Embryonic facial prominence (tissue), 1 donor: ENCODE data around the gene RAD51B.

Source experiments
- DNase-seq: peaks from one replicate; pipeline ENCODE4 v3.0.0-alpha.2; 2016; ENCODE audit errors: extremely low spot score

Gene RAD51B

GRCh38 chr14:68569970-68570409 lies 750.4 kb downstream of the RAD51B start:
- DNase-seq, result no peak

- no peak for DNase-seq
These were observed 751.6 kb downstream of the RAD51B start for GRCh38 chr14:68571114-68571591.

GRCh38 chr14:68571928-68572525 lies 752.4 kb downstream of the RAD51B start:
- no peak for DNase-seq

GRCh38 chr14:68573126-68573525 lies 753.5 kb downstream of the RAD51B start:
- DNase-seq, result no peak

GRCh38 chr14:68573722-68574121 lies 754.1 kb downstream of the RAD51B start:
- DNase-seq, result no peak

- DNase-seq, result no peak
These were observed 754.9 kb downstream of the RAD51B start for GRCh38 chr14:68574461-68574860.

- no peak for DNase-seq
These were observed 755.3 kb downstream of the RAD51B start for GRCh38 chr14:68574906-68575305.

- DNase-seq, result no peak
These were observed 755.8 kb downstream of the RAD51B start for GRCh38 chr14:68575426-68575825.

GRCh38 chr14:68576031-68576430 lies 756.5 kb downstream of the RAD51B start:
- DNase-seq, result no peak

- no peak for DNase-seq
These were observed 757.1 kb downstream of the RAD51B start for GRCh38 chr14:68576496-68577244.

- DNase-seq, result no peak
These were observed 758.4 kb downstream of the RAD51B start for GRCh38 chr14:68577802-68578541.

- DNase-seq, result no peak
These were observed 759.0 kb downstream of the RAD51B start for GRCh38 chr14:68578597-68578996.

GRCh38 chr14:68580096-68580645 lies 760.6 kb downstream of the RAD51B start:
- no peak for DNase-seq

GRCh38 chr14:68580671-68581070 lies 761.1 kb downstream of the RAD51B start:
- DNase-seq, result no peak

GRCh38 chr14:68583548-68584280 lies 764.1 kb downstream of the RAD51B start:
- no peak for DNase-seq

- DNase-seq, result no peak
These were observed 765.2 kb downstream of the RAD51B start for GRCh38 chr14:68584786-68585185.

- DNase-seq, result peak; percentile 85
These were observed 766.1 kb downstream of the RAD51B start for GRCh38 chr14:68585690-68586089.

- no peak for DNase-seq
These were observed 767.5 kb downstream of the RAD51B start for GRCh38 chr14:68586896-68587751.

GRCh38 chr14:68587931-68588330 lies 768.4 kb downstream of the RAD51B start:
- DNase-seq, result no peak

- peak; percentile 79 for DNase-seq
These were observed 770.0 kb downstream of the RAD51B start for GRCh38 chr14:68589447-68590200.
